ENCODE results near the gene ANK3.

GRCh38 chr10:60368875-60369546 is 20.7 kb downstream of the ANK3 start:
- no peak for TF ChIP-seq CTCF (IDR thresholded peaks at IDR 0.05)
- no peak for TF ChIP-seq POLR2AphosphoS5 (IDR thresholded peaks at IDR 0.05)
